ENCODE data around the gene SPATA13. TPM values are rescaled to one million over a fixed set of nuclear protein-coding genes. Genes with fewer than 3 reads are reported as not detected.

Gene SPATA13
- total and polyA plus RNA-seq, 4 donors: 10.5 to 36.7 (median 20.1) TPM

GRCh38 chr13:24127116-24127631 lies 33.3 kb upstream of the SPATA13 start:
- 75 to 78% methylated on average over 2 of the region's 2 CpGs for WGBS, 2 donors
- peak in 1 of 3 donors; percentile 29 for DNase-seq

GRCh38 chr13:24128112-24128511 lies 32.4 kb upstream of the SPATA13 start:
- H3K36me3 ChIP-seq (ENCODE audit: control insufficient read depth in 4 of 4, insufficient read depth in 4 of 4, low read length in 4 of 4): no peaks in the 10 kb centered on the region
- peaks cover 0 to 9% (median 3%) of the 10 kb centered on the region in 4 donors for H3K9me3 ChIP-seq (ENCODE audit: control insufficient read depth in 4 of 4, insufficient read depth in 3 of 4, low read length in 3 of 4)
- no peaks in the 10 kb centered on the region for H3K27me3 ChIP-seq (ENCODE audit: control insufficient read depth in 3 of 3, insufficient read depth in 3 of 3, low read length in 2 of 3)
- H3K9ac ChIP-seq (ENCODE audit: insufficient read depth in 1 of 2, low read length in 2 of 2): no peak overlapping the region
- no peak overlapping the region for H3K4me3 ChIP-seq
- no peak for DNase-seq
- peaks cover 0 to 8% (median 0%) of the 10 kb centered on the region in 5 donors for H3K4me1 ChIP-seq (ENCODE audit: control insufficient read depth in 5 of 5, insufficient read depth in 5 of 5, low read length in 5 of 5)
- WGBS, 2 donors: 88 to 90% methylated on average over 5 of the region's 5 CpGs
- no peak for TF ChIP-seq CTCF (IDR thresholded peaks at IDR 0.05; ENCODE audit: control extremely low read depth, extremely low read depth)
- no peak for ATAC-seq (ENCODE audit: insufficient read depth, low FRiP score)
- H3K27ac ChIP-seq (ENCODE audit: low read depth in 1 of 2, low read length in 1 of 2): no peak overlapping the region

More at GRCh38 chr13:24127116-24127631, 33.3 kb upstream of the SPATA13 start:
- no peaks in the 10 kb centered on the region for H3K36me3 ChIP-seq (ENCODE audit: control insufficient read depth in 4 of 4, insufficient read depth in 4 of 4, low read length in 4 of 4)
- no peaks in the 10 kb centered on the region for H3K27me3 ChIP-seq (ENCODE audit: control insufficient read depth in 3 of 3, insufficient read depth in 3 of 3, low read length in 2 of 3)
- peaks cover 0 to 9% (median 3%) of the 10 kb centered on the region in 4 donors for H3K9me3 ChIP-seq (ENCODE audit: control insufficient read depth in 4 of 4, insufficient read depth in 3 of 4, low read length in 3 of 4)
- no peak for TF ChIP-seq CTCF (IDR thresholded peaks at IDR 0.05; ENCODE audit: control extremely low read depth, extremely low read depth)
- H3K4me3 ChIP-seq: no peak overlapping the region
- no peak overlapping the region for H3K9ac ChIP-seq (ENCODE audit: insufficient read depth in 1 of 2, low read length in 2 of 2)
- H3K27ac ChIP-seq (ENCODE audit: low read depth in 1 of 2, low read length in 1 of 2): no peak overlapping the region
- peaks cover 0 to 8% (median 0%) of the 10 kb centered on the region in 5 donors for H3K4me1 ChIP-seq (ENCODE audit: control insufficient read depth in 5 of 5, insufficient read depth in 5 of 5, low read length in 5 of 5)
- peak; percentile 11 for ATAC-seq (ENCODE audit: insufficient read depth, low FRiP score)

GRCh38 chr13:24128962-24129361 lies 31.6 kb upstream of the SPATA13 start:
- Histone ChIP-seq H3K36me3 (ENCODE audit: control insufficient read depth in 4 of 4, insufficient read depth in 4 of 4, low read length in 4 of 4) (no peaks in the 10 kb centered on the region), H3K9me3 (ENCODE audit: control insufficient read depth in 4 of 4, insufficient read depth in 3 of 4, low read length in 3 of 4) (peaks cover 0 to 9% (median 3%) of the 10 kb centered on the region in 4 donors), H3K4me3 (no peak overlapping the region), H3K4me1 (ENCODE audit: control insufficient read depth in 5 of 5, insufficient read depth in 5 of 5, low read length in 5 of 5) (peaks cover 0 to 8% (median 0%) of the 10 kb centered on the region in 5 donors), H3K27ac (ENCODE audit: low read depth in 1 of 2, low read length in 1 of 2) (no peak overlapping the region), H3K27me3 (ENCODE audit: control insufficient read depth in 3 of 3, insufficient read depth in 3 of 3, low read length in 2 of 3) (no peaks in the 10 kb centered on the region), H3K9ac (ENCODE audit: insufficient read depth in 1 of 2, low read length in 2 of 2) (no peak overlapping the region)
- DNase-seq (no peak), ATAC-seq (ENCODE audit: insufficient read depth, low FRiP score) (no peak)
- WGBS, 2 donors: 89 to 93% methylated on average over 5 of the region's 5 CpGs
- no peak for TF ChIP-seq CTCF (IDR thresholded peaks at IDR 0.05; ENCODE audit: control extremely low read depth, extremely low read depth)
